IMR-90 (cell line): Measurements from ENCODE around the gene TYMS. TPM values are rescaled to one million over a fixed set of nuclear protein-coding genes. Genes with fewer than 3 reads are reported as not detected.

ENCODE experiments used
- ATAC-seq: fragments of 200-7000 bp; cut with Tn5 transposase; 2 replicates; pipeline ENCODE4 v1.9.1; 2020; ENCODE audit warnings: low read depth, mild to moderate bottlenecking, moderate library complexity
- Bru-seq: library from RNA; stranded (reverse); fragments of 400-500 nt; gene quantifications from one replicate; lab custom pipeline; 2021; lab: Mats Ljungman, UMichigan
- BruChase-seq, 2 experiments: library from RNA; stranded (reverse); fragments of 400-500 nt; gene quantifications; one replicate each; lab custom pipeline; 2021; lab: Mats Ljungman, UMichigan
- BruUV-seq: library from RNA; stranded (reverse); fragments of 400-500 nt; replicated peaks from 2 replicates; lab custom pipeline; 2021; lab: Mats Ljungman, UMichigan
- CTCF ChIA-PET: fragments of 300-600 bp; formaldehyde crosslinking; extraction: SDS; loops from one replicate; lab custom pipeline; 2021; ENCODE audit warnings: antibody characterized with exemption; lab: Yijun Ruan, JAX
- POLR2A ChIA-PET: fragments of 300-600 bp; sonication (Branson Sonifier 250); formaldehyde crosslinking; loops from one replicate; lab custom pipeline; 2022; ENCODE audit warnings: antibody characterized with exemption; ENCODE audit not compliant: unreplicated experiment; lab: Charles Lee
- DNase-seq: peaks from one replicate; pipeline ENCODE4 v3.0.0; 2013
- H2AFZ ChIP-seq: replicated peaks from 2 replicates; pipeline ENCODE3; 2013; ENCODE audit warnings: low read length, mild to moderate bottlenecking; ENCODE audit not compliant: poor library complexity
- H2AK5ac ChIP-seq: 2 replicates; pipeline ENCODE4 v1.6.1; 2013; ENCODE audit warnings: low read depth, low read length, inconsistent platforms
- H2AK9ac ChIP-seq: replicated peaks from 2 replicates; pipeline ENCODE3; 2013; ENCODE audit warnings: mild to moderate bottlenecking, low read depth, low read length, moderate library complexity; ENCODE audit not compliant: poor library complexity
- H2BK120ac ChIP-seq: 2 replicates; pipeline ENCODE4 v1.6.1; 2013; ENCODE audit warnings: low read depth, low read length, inconsistent platforms
- H2BK15ac ChIP-seq: 3 replicates; pipeline ENCODE4 v1.6.1; 2013; ENCODE audit warnings: low read depth, low read length, inconsistent platforms
- H2BK20ac ChIP-seq: 2 replicates; pipeline ENCODE4 v1.6.1; 2013; ENCODE audit warnings: low read depth, mild to moderate bottlenecking, inconsistent platforms, low read length, moderate library complexity
- H2BK5ac ChIP-seq: 2 replicates; pipeline ENCODE4 v1.6.1; 2013; ENCODE audit warnings: mild to moderate bottlenecking, low read depth, low read length, inconsistent platforms; ENCODE audit not compliant: poor library complexity, severe bottlenecking
- H3K14ac ChIP-seq: replicated peaks from 2 replicates; pipeline ENCODE4 v1.6.1; 2013; ENCODE audit warnings: low read depth, low read length, inconsistent platforms
- H3K18ac ChIP-seq: 2 replicates; pipeline ENCODE4 v1.6.1; 2013; ENCODE audit warnings: low read depth, low read length, control low read depth
- H3K23ac ChIP-seq: 2 replicates; pipeline ENCODE4 v1.6.1; 2013; ENCODE audit warnings: low read depth, low read length, inconsistent platforms
- H3K27ac ChIP-seq: 2 replicates; pipeline ENCODE4 v1.5.1; 2013; ENCODE audit warnings: mild to moderate bottlenecking, control low read depth, low read length; ENCODE audit not compliant: insufficient read depth
- H3K27me3 ChIP-seq: 2 replicates; pipeline ENCODE4 v1.6.1; 2013; ENCODE audit warnings: low read length; ENCODE audit not compliant: control insufficient read depth, insufficient read depth
- H3K36me3 ChIP-seq: 2 replicates; pipeline ENCODE4 v1.6.1; 2013; ENCODE audit warnings: low read length, mixed read lengths; ENCODE audit not compliant: control insufficient read depth, insufficient read depth
- H3K4ac ChIP-seq: 2 replicates; pipeline ENCODE4 v1.6.1; 2013; ENCODE audit warnings: low read depth, low read length, inconsistent platforms
- H3K4me1 ChIP-seq: 2 replicates; pipeline ENCODE4 v1.6.1; 2013; ENCODE audit warnings: low read length, mixed read lengths; ENCODE audit not compliant: control insufficient read depth, insufficient read depth
- H3K4me2 ChIP-seq: 2 replicates; pipeline ENCODE4 v1.6.1; 2013; ENCODE audit warnings: low read depth, mild to moderate bottlenecking, control low read depth, low read length, moderate library complexity
- H3K4me3 ChIP-seq: 2 replicates; pipeline ENCODE4 v1.5.1; 2013; ENCODE audit warnings: low read depth, mild to moderate bottlenecking, control low read depth, low read length, moderate library complexity; ENCODE audit not compliant: insufficient read depth
- H3K56ac ChIP-seq: 2 replicates; pipeline ENCODE4 v1.6.1; 2013; ENCODE audit warnings: low read length, inconsistent platforms; ENCODE audit not compliant: insufficient read depth; ENCODE audit errors: extremely low read depth
- H3K79me1 ChIP-seq, 2 experiments: 2 replicates each; pipeline ENCODE4 v1.6.1; 2013; ENCODE audit warnings: low read length in 2 of 2, inconsistent platforms in 1 of 2, low read depth in 1 of 2
- H3K9ac ChIP-seq: 2 replicates; pipeline ENCODE4 v1.6.1; 2013; ENCODE audit warnings: low read depth, low read length, control low read depth
- H3K9me1 ChIP-seq: 2 replicates; pipeline ENCODE4 v1.6.1; 2013; ENCODE audit warnings: low read length, inconsistent platforms; ENCODE audit not compliant: insufficient read depth
- H3K9me3 ChIP-seq: 2 replicates; pipeline ENCODE4 v1.6.1; 2013; ENCODE audit warnings: low read length; ENCODE audit not compliant: control insufficient read depth, insufficient read depth
- H4K20me1 ChIP-seq: 2 replicates; pipeline ENCODE4 v1.6.1; 2013; ENCODE audit warnings: low read length, inconsistent platforms; ENCODE audit not compliant: insufficient read depth
- H4K5ac ChIP-seq: 2 replicates; pipeline ENCODE4 v1.6.1; 2013; ENCODE audit warnings: mild to moderate bottlenecking, low read depth, low read length, control low read depth
- H4K8ac ChIP-seq, 2 experiments: 2 replicates each; pipeline ENCODE4 v1.6.1; 2013; ENCODE audit warnings: low read depth in 2 of 2, low read length in 2 of 2, control low read depth in 1 of 2, inconsistent platforms in 1 of 2
- H4K91ac ChIP-seq: 2 replicates; pipeline ENCODE4 v1.6.1; 2013; ENCODE audit warnings: low read depth, low read length, inconsistent platforms; ENCODE audit not compliant: insufficient read depth
- ELK1 ChIP-seq: fragments of 150-350 bp; IDR thresholded peaks from 2 replicates; pipeline ENCODE4 v1.6.1; 2016; ENCODE audit warnings: low read depth, mild to moderate bottlenecking, low read length, moderate library complexity, borderline replicate concordance
- MAZ ChIP-seq: IDR thresholded peaks from 2 replicates; pipeline ENCODE4 v1.6.1; 2012; ENCODE audit warnings: low read depth, mild to moderate bottlenecking, low read length, improper control_type of control experiment, moderate library complexity, borderline replicate concordance
- WGBS, 2 experiments: methylation state at CpG; one replicate each; pipeline versions ENCODE4 v1.1.5 to v1.1.7; 2013; ENCODE audit warnings: missing lambda C conversion rate in 2 of 2; ENCODE audit not compliant: insufficient read length in 1 of 2; ENCODE audit errors: extremely low coverage in 2 of 2; 5-methylcytosine and 5-hydroxymethylcytosine counted together
- dilution Hi-C: fragments of 300-500 bp; cut with HindIII; formaldehyde crosslinking; loops from one replicate; pipeline ENCODE4 v1.14.3; 2018; ENCODE audit warnings: low sequenced_read_pairs; ENCODE audit not compliant: unreplicated experiment
- in situ Hi-C: fragments of 300-500 bp; cut with MboI; formaldehyde crosslinking; loops from 3 replicates; pipeline ENCODE4 v1.14.3; 2019; ENCODE audit warnings: low sequenced_read_pairs, inconsistent platforms, mixed read lengths
- intact Hi-C: fragments of 100-400 bp; cut with micrococcal nuclease; formaldehyde crosslinking; loops from 2 replicates; pipeline ENCODE4 v1.10.0; 2022
- long read RNA-seq: library from polyadenylated mRNA; unstranded; transcript quantifications from one replicate; pipeline ENCODE4 v2.0.0, GENCODE V29; 2021; ENCODE audit not compliant: unreplicated experiment
- polyA plus RNA-seq, 3 experiments: library from polyadenylated mRNA; depleted of rRNA; stranded (reverse); fragments of >200 nt; gene quantifications; 2 replicates each; pipeline ENCODE4 v1.2.3, GENCODE V29; 2012; ENCODE audit warnings: low replicate concordance in 1 of 3
- total RNA-seq: library from RNA; depleted of rRNA; stranded (reverse); fragments of >200 nt; gene quantifications from 2 replicates; pipeline ENCODE4 v1.2.3, GENCODE V29; 2012; rRNA removed

The TYMS gene
- total RNA-seq (26.7 and 28.3 TPM in 2 replicates), polyA plus RNA-seq (2012; rRNA removed) (92.2 and 96.9 TPM in 2 replicates), Bru-seq, nascent RNA (percentile 58 among the genes with signal in this experiment), BruChase-seq, experiment 1, labeled RNA remaining after a 6-hour chase (percentile 62 among the genes with signal in this experiment), BruChase-seq, experiment 2, labeled RNA remaining after a 2-hour chase (percentile 60 among the genes with signal in this experiment)
- 43.9 and 50.3 TPM in 2 replicates for polyA plus RNA-seq (2012; cell fraction: cytosol; rRNA removed)
- 21.3 and 23.1 TPM in 2 replicates for polyA plus RNA-seq (2012; cell fraction: nucleus; rRNA removed; ENCODE audit: low replicate concordance)
- long read RNA-seq, transcript TYMS-203 (7 exons, 1,662 nt) = major isoform, 26 of 28 reads
- long read RNA-seq, partial matches to known transcripts = 2 of 28 reads
- long read RNA-seq, other reads (novel, unspliced or antisense) = 0 of 28 reads

- dilution Hi-C loops = no loop called here
- DNase-seq (peak; percentile 51), ATAC-seq (peak; percentile 61)
- H3K9me1 ChIP-seq = peaks cover 6% of the 10 kb centered on the region
- peak within 1 kb of the TSS; percentile 39; the same call in 1 of the 2 replicates for H2AK5ac ChIP-seq
- H2BK15ac ChIP-seq = peak within 1 kb of the TSS; percentile 79; the same call in 1 of the 3 replicates
- peak within 1 kb of the TSS; percentile 88 for H2BK5ac ChIP-seq
- no peaks in the 10 kb centered on the region for H3K27me3 ChIP-seq
- H4K91ac ChIP-seq = peak within 1 kb of the TSS; percentile 73
- H4K20me1 ChIP-seq = no peaks in the 10 kb centered on the region
- peak within 1 kb of the TSS; percentile 71 for H3K56ac ChIP-seq
- 0 out of 2 replicates have a peak, but pooled peaks cover 2% of the 10 kb centered on the region for H3K4me1 ChIP-seq
- peak within 1 kb of the TSS; percentile 98 for H3K27ac ChIP-seq
- BruUV-seq = no TSS peak
- peak within 1 kb of the TSS; percentile 80; the same call in 1 of the 2 replicates for H2BK120ac ChIP-seq
- intact Hi-C loops = loop anchor here (2.0 to 10.0 kb wide), 3 partner anchors 33 to 177 kb away; partner anchors contain the start of gene ENOSF1
- peaks cover 19 to 34% of the 10 kb centered on the region in 2 experiments for H3K79me1 ChIP-seq
- H4K5ac ChIP-seq = no peak within 1 kb of the TSS; the same call in 1 of the 2 replicates
- peak within 1 kb of the TSS; percentile 82 to 96 for H4K8ac ChIP-seq
- H2AFZ ChIP-seq = peak within 1 kb of the TSS; percentile 99
- TF ChIP-seq ELK1 (no peak), MAZ (no peak; the same call in 1 of the 2 replicates)
- H3K9ac ChIP-seq = peak within 1 kb of the TSS; percentile 90
- peak within 1 kb of the TSS; percentile 90 for H3K4me3 ChIP-seq
- H3K14ac ChIP-seq = peak within 1 kb of the TSS; percentile 80
- no peak within 1 kb of the TSS for H2BK20ac ChIP-seq
- H3K9me3 ChIP-seq = no peaks in the 10 kb centered on the region
- peak within 1 kb of the TSS; percentile 84 for H3K4ac ChIP-seq
- peak within 1 kb of the TSS; percentile 83 for H3K4me2 ChIP-seq
- 0% methylated on average over 46 of the region's 79 CpGs; no CpG with 5 or more reads in 1 of the 2 experiments for WGBS, 2 experiments
- peaks cover 6% of the 10 kb centered on the region for H3K36me3 ChIP-seq
- H3K23ac ChIP-seq = peak within 1 kb of the TSS; percentile 79
- CTCF ChIA-PET = interaction anchor here (0.8 to 1.2 kb wide), 2 partner anchors 28 to 85 kb away, joined by 3 to 4 read pairs; no protein-coding TSS in a partner anchor
- in situ Hi-C loops = no loop called here
- POLR2A ChIA-PET = no interaction called here
- peak within 1 kb of the TSS; percentile 25 for H3K18ac ChIP-seq
- H2AK9ac ChIP-seq = peak within 1 kb of the TSS; percentile 94
Observed at GRCh38 chr18:657311-658000, at the start of gene TYMS. Gene TYMS, plus strand, starts transcription at chr18:657653. Its CDS starts 90 bp downstream, at chr18:657743.
